Lung (tissue), 12 donors: ENCODE measurements around the gene PIGP. TPM values are rescaled to one million over a fixed set of nuclear protein-coding genes. Genes with fewer than 3 reads are reported as not detected.

Source experiments
- ATAC-seq: fragments of 200-7000 bp; cut with Tn5 transposase; one replicate; pipeline ENCODE4 v1.9.1; 2020; ENCODE audit warnings: moderate number of reproducible peaks; ENCODE audit not compliant: insufficient read depth, low FRiP score
- DNase-seq, 3 donors: peaks; one replicate each; pipeline ENCODE4 v3.0.0-alpha.2; 2013 to 2017
- H3K27ac ChIP-seq, 2 donors: one replicate each; pipeline ENCODE4 v1.5.1; 2013; ENCODE audit warnings: mild to moderate bottlenecking in 2 of 2, moderate library complexity in 2 of 2, control low read depth in 1 of 2, inconsistent platforms in 1 of 2, low read depth in 1 of 2, low read length in 1 of 2
- H3K27me3 ChIP-seq, 3 donors: one replicate each; pipeline ENCODE4 v1.5.1; 2013; ENCODE audit warnings: low read length in 2 of 3; ENCODE audit not compliant: control insufficient read depth in 3 of 3, insufficient read depth in 3 of 3
- H3K36me3 ChIP-seq, 4 donors: one replicate each; pipeline ENCODE4 v1.5.1; 2013; ENCODE audit warnings: low read length in 4 of 4, mild to moderate bottlenecking in 1 of 4, moderate library complexity in 1 of 4; ENCODE audit not compliant: control insufficient read depth in 4 of 4, insufficient read depth in 4 of 4
- H3K4me1 ChIP-seq, 5 donors: one replicate each; pipeline ENCODE4 v1.5.1; 2013; ENCODE audit warnings: low read length in 5 of 5, mild to moderate bottlenecking in 2 of 5, moderate library complexity in 1 of 5; ENCODE audit not compliant: control insufficient read depth in 5 of 5, insufficient read depth in 5 of 5
- H3K4me3 ChIP-seq: one replicate; pipeline ENCODE4 v1.5.1; 2013; ENCODE audit warnings: mild to moderate bottlenecking, control low read depth, moderate library complexity
- H3K9ac ChIP-seq, 2 donors: one replicate each; pipeline ENCODE4 v1.5.1; 2013; ENCODE audit warnings: low read length in 2 of 2, control low read depth in 1 of 2; ENCODE audit not compliant: insufficient read depth in 1 of 2
- H3K9me3 ChIP-seq, 4 donors: one replicate each; pipeline ENCODE4 v1.5.1; 2013; ENCODE audit warnings: low read length in 3 of 4, mild to moderate bottlenecking in 1 of 4, moderate library complexity in 1 of 4; ENCODE audit not compliant: control insufficient read depth in 4 of 4, insufficient read depth in 3 of 4
- CTCF ChIP-seq: IDR thresholded peaks from 2 replicates; pipeline ENCODE4 v1.5.1; 2012; ENCODE audit warnings: mild to moderate bottlenecking; ENCODE audit errors: control extremely low read depth, extremely low read depth
- WGBS, 2 donors: extraction: QIAGEN DNeasy Blood & Tissue Kit; methylation state at CpG; one replicate each; pipeline ENCODE4 v1.1.7; 2013; 5-methylcytosine and 5-hydroxymethylcytosine counted together
- polyA plus RNA-seq, 2 donors: library from polyadenylated mRNA; stranded (reverse); fragments of 200-250 nt; gene quantifications; one replicate each; pipeline ENCODE4 v1.2.1, GENCODE V29; 2013
- total RNA-seq, 2 donors: library from RNA; depleted of rRNA in 1 of 2; stranded (reverse); fragments of >200 nt in 1 of 2; gene quantifications; one replicate each; pipeline ENCODE4 v1.2.1, GENCODE V29; 2014 to 2021
- donor health status: control.
- donor health status: control.
- donor health status: Bipolar disorder and iron deficiency.
- donor health status: healthy.
- donor health status: DM: yes; HTN: yes; CAD: no.

The PIGP gene
- total and polyA plus RNA-seq, 4 donors = 18.6 to 30.6 (median 24.1) TPM

DNA sequence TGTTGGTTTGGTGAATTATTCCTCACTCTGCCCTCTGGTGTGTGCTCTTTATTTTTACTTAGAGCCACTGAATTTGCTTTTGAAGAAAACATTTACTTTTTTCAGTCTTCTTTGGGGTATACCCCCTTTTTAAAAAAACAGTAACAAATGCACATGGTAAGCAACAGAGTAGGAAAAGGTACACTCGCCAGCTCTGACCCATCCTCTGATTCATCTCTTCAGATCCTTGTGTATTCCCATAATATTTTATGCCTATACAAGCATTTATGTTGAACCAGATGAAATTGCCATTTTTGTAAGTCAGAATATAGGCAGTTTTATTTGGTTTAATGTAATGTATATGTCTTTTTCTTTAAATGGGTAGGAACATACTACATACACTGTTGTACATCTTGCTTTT lies 28.5 kb upstream of the PIGP start:
- ATAC-seq (no peak), DNase-seq (no peak)
- no peaks in the 10 kb centered on the region for H3K9me3 ChIP-seq
- H3K4me1 ChIP-seq = peaks cover 0 to 1% (median 0%) of the 10 kb centered on the region in 5 donors
- no peak overlapping the region for H3K9ac ChIP-seq
- H3K4me3 ChIP-seq = no peak overlapping the region
- no peak for TF ChIP-seq CTCF
- H3K27me3 ChIP-seq = no peaks in the 10 kb centered on the region
- WGBS, 2 donors = 83 to 97% methylated on average over 1 of the region's 1 CpG
- peaks cover 10 to 26% (median 12%) of the 10 kb centered on the region in 4 donors for H3K36me3 ChIP-seq
- H3K27ac ChIP-seq = no peak overlapping the region

DNA sequence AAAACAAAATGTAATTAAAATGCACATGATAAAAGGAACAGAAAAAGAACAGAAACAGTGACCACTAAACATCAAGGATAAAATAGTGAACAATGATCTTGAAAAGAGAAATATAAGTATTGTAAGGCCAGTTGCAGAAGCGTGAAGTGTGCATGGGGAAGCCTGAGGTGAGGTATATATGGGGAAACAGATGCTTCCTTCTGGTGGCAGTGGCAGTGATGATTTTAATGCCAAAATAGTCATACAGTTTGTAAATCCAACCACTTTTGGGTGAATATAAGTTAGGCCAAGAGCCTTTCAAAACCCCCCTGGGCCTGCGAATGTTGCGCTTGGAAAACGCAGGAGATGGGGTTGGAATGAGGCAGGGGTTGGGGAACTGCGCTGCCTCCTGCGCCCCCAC lies 27.4 kb upstream of the PIGP start:
- H3K9ac ChIP-seq = no peak overlapping the region
- ATAC-seq (no peak), DNase-seq (no peak)
- H3K27ac ChIP-seq = no peak overlapping the region
- no peak for TF ChIP-seq CTCF
- peaks cover 0 to 1% (median 0%) of the 10 kb centered on the region in 5 donors for H3K4me1 ChIP-seq
- no peaks in the 10 kb centered on the region for H3K27me3 ChIP-seq
- peaks cover 10 to 36% (median 12%) of the 10 kb centered on the region in 4 donors for H3K36me3 ChIP-seq
- 81 to 98% methylated on average over 6 of the region's 6 CpGs for WGBS, 2 donors
- no peaks in the 10 kb centered on the region for H3K9me3 ChIP-seq
- H3K4me3 ChIP-seq = no peak overlapping the region

DNA sequence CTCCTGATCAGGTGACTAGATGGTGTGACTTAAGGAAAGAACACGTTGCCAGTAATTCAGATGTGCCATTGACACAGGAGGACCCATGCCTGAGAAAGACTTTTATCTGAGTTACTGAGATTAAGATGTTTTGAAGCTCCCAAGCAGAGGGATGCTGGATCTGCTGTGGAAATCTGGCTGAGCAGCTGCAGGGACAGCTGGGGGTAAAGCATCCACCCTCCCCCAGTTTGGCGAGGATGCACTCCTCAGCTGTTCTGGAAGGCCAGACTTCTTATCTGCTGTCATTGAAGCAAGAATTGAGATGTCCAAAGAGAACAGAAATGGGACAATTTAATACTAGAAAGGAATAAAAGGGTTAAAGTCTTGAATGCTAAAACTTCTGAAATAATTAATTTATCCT lies 25.9 kb upstream of the PIGP start:
- Histone ChIP-seq H3K9ac (no peak overlapping the region), H3K4me3 (no peak overlapping the region), H3K27ac (no peak overlapping the region), H3K36me3 (peaks cover 10 to 37% (median 13%) of the 10 kb centered on the region in 4 donors), H3K9me3 (no peaks in the 10 kb centered on the region), H3K27me3 (no peaks in the 10 kb centered on the region), H3K4me1 (no peaks in the 10 kb centered on the region)
- WGBS, 2 donors = 91 to 95% methylated on average over 2 of the region's 2 CpGs
- ATAC-seq (no peak), DNase-seq (peak in 1 of 3 donors; percentile 10)
- no peak for TF ChIP-seq CTCF

DNA sequence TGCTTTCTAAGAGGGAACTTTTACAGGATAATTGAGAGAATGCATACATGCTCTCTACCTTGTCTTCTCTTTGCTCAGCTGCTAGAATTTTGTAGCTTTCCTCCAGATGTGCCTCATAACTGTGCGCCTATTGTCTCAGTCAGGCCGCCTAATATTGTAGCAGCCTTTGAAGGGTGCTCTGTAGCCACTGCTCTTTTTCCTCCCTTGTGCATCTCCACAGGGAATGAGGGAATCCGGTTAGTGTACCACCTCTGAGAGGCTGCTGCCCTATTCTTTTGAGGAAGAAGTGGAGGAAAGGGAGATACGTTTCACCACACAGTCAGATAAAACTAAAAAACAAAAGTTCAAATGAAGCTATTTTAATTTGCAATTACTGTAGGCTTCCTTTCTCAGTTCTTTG lies 22.9 kb upstream of the PIGP start:
- 95 to 97% methylated on average over 4 of the region's 4 CpGs for WGBS, 2 donors
- H3K9ac ChIP-seq = no peak overlapping the region
- ATAC-seq (no peak), DNase-seq (no peak)
- no peaks in the 10 kb centered on the region for H3K4me1 ChIP-seq
- no peak overlapping the region for H3K4me3 ChIP-seq
- no peaks in the 10 kb centered on the region for H3K27me3 ChIP-seq
- no peak for TF ChIP-seq CTCF
- H3K9me3 ChIP-seq = no peaks in the 10 kb centered on the region
- peaks cover 10 to 37% (median 14%) of the 10 kb centered on the region in 4 donors for H3K36me3 ChIP-seq
- H3K27ac ChIP-seq = no peak overlapping the region
